Spleen (tissue), 11 donors: ENCODE results near the gene LRP1-AS. TPM values are rescaled to one million over a fixed set of nuclear protein-coding genes. Genes with fewer than 3 reads are reported as not detected.

ENCODE experiments used
- DNase-seq: peaks from one replicate; pipeline ENCODE4 v3.0.0-alpha.2; 2020
- H3K27ac ChIP-seq, 8 donors: fragments of 200-600 bp; sonication (generic) in 7 of 8; 1 replicate in 4 of 8; 2 replicates in 4 of 8; pipeline versions ENCODE4 v1.5.0 to v1.8.0; 2016 to 2021; ENCODE audit warnings: inconsistent platforms in 4 of 8, mild to moderate bottlenecking in 4 of 8, moderate library complexity in 1 of 8
- H3K27me3 ChIP-seq, 7 donors: fragments of 200-600 bp; sonication (generic) in 6 of 7; replicated peaks in 1 of 7; 1 replicate in 4 of 7; 2 replicates in 3 of 7; pipeline versions ENCODE4 v1.5.0 to v1.8.0; 2016 to 2021; ENCODE audit warnings: inconsistent platforms in 3 of 7, mild to moderate bottlenecking in 1 of 7
- H3K36me3 ChIP-seq, 6 donors: fragments of 200-600 bp; sonication (generic) in 5 of 6; 1 replicate in 4 of 6; 2 replicates in 2 of 6; pipeline versions ENCODE4 v1.5.0 to v1.8.0; 2016 to 2021; ENCODE audit warnings: inconsistent platforms in 2 of 6
- H3K4me1 ChIP-seq, 6 donors: fragments of 200-600 bp; sonication (generic) in 5 of 6; 1 replicate in 3 of 6; 2 replicates in 3 of 6; pipeline versions ENCODE4 v1.5.0 to v1.8.0; 2016 to 2021; ENCODE audit warnings: inconsistent platforms in 3 of 6
- H3K4me3 ChIP-seq, 8 donors: fragments of 200-600 bp; sonication (generic) in 7 of 8; 1 replicate in 4 of 8; 2 replicates in 4 of 8; pipeline versions ENCODE4 v1.5.0 to v1.8.0; 2016 to 2021; ENCODE audit warnings: inconsistent platforms in 4 of 8, mild to moderate bottlenecking in 4 of 8, moderate library complexity in 2 of 8
- H3K9me3 ChIP-seq, 8 donors: fragments of 200-600 bp; sonication (generic) in 7 of 8; 1 replicate in 4 of 8; 2 replicates in 4 of 8; pipeline versions ENCODE4 v1.5.0 to v1.8.0; 2016 to 2021; ENCODE audit warnings: inconsistent platforms in 4 of 8
- POLR2A ChIP-seq, 3 donors: fragments of 450-650 bp; IDR thresholded peaks; one replicate each; pipeline ENCODE4 v1.5.1; 2017; ENCODE audit warnings: antibody characterized with exemption in 3 of 3, mild to moderate bottlenecking in 1 of 3
- POLR2AphosphoS5 ChIP-seq, 3 donors: sonication (generic); formaldehyde crosslinking; IDR thresholded peaks; one replicate each; pipeline ENCODE4 v1.5.1; 2017; ENCODE audit warnings: antibody characterized with exemption in 3 of 3
- WGBS, 5 donors: extraction: QIAGEN DNeasy Blood & Tissue Kit in 3 of 5; methylation state at CpG; one replicate each; pipeline versions ENCODE4 v1.1.5 to v1.1.7; 2013 to 2018; 5-methylcytosine and 5-hydroxymethylcytosine counted together
- intact Hi-C: fragments of 100-400 bp; cut with DNase I; formaldehyde crosslinking; loops from one replicate; pipeline ENCODE4 v1.15.0; 2023; ENCODE audit warnings: low total_unique reads
- polyA plus RNA-seq, 3 donors: library from polyadenylated mRNA; stranded (reverse); fragments of 200-250 nt; gene quantifications; one replicate each; pipeline ENCODE4 v1.2.1, GENCODE V29; 2013
- total RNA-seq, 7 donors: library from RNA; depleted of rRNA in 3 of 7; stranded (reverse); fragments of >200 nt in 3 of 7; fragmentation: NEBNext Ultra II Directional in 4 of 7; extraction: Animal tissue kit (Norgen Biotek cat#: 25700) in 4 of 7; gene quantifications; one replicate each; pipeline versions ENCODE4 v1.1.0 to v1.2.1, GENCODE V29; 2016 to 2021
- TF ChIP-seq, protein P1 (sequence below), 11 experiments: fragments of 200-600 bp in 7 of 11; fragments of 450-650 bp in 4 of 11; sonication (generic) in 4 of 11; IDR thresholded peaks in 8 of 11; conservative IDR thresholded peaks in 3 of 11; 1 replicate in 7 of 11; 2 replicates in 4 of 11; pipeline versions ENCODE4 v1.4.0 to v1.8.0; 2016 to 2021; ENCODE audit warnings: antibody characterized with exemption in 11 of 11, inconsistent platforms in 4 of 11, mild to moderate bottlenecking in 1 of 11
- donor health status: healthy with polysubstance abuse.
- donor health status: DM: no; HTN: no; CAD: no; lungs with moderate emphysema.
- donor health status: DM: no; HTN: no; CAD: no.
- donor health status: Bipolar disorder and iron deficiency.
- donor health status: healthy.
- donor health status: DM: no; HTN: no; CAD: no.
- donor health status: DM: yes; HTN: yes; CAD: no.

Gene LRP1-AS
- total and polyA plus RNA-seq, 10 donors: not detected

DNA sequence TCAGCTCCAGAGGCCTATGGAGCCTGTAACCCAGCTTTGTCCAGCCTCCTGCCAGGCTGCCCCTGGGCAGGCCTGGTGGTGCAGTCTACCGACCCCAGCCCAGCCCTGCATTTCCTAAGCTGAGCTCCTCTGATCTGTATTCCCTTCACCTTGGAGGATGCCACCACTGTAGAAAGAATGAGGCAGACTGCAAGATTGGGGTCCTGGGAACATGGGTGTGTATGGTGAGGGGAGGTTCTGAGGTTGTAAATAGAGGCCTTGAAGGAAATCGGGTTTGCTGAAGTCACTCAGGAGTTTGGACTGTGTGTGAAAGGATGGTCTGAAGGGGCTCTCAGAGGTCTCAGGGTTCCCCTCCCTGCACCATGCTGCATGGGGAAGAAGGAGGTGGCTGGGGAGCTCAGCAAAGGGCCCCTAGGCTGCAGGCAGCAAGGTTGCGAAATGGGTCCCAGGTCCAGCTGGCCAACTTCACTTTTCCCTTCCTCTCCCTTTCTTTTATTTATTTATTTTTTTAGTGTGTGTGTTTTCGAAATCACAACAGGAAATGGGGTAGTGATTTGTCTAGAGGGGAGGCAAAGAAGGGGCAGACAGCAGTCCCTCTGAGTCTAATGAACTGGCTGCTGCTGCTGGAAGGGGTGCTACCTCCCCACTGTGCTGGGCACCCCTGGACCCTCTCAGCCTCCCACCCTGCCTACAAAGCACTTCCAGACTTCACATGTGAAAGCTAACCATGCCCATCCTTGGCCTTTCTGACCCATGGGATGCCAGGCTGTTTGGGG lies 1.2 kb upstream of the LRP1-AS start:
- peak overlapping the region in 7 of 8 donors; percentile 61 to 82 (median 76) for H3K27ac ChIP-seq
- H3K4me3 ChIP-seq: no peak overlapping the region
- peaks cover 31 to 90% (median 67%) of the 10 kb centered on the region in 6 donors for H3K4me1 ChIP-seq
- no peak for DNase-seq
- H3K36me3 ChIP-seq: peaks cover 0 to 44% (median 0%) of the 10 kb centered on the region in 6 donors
- 43 to 72% (median 60%) methylated on average over 4 of the region's 4 CpGs for WGBS, 5 donors
- intact Hi-C loops: no loop called here
- H3K27me3 ChIP-seq: no peaks in the 10 kb centered on the region
- TF ChIP-seq, protein P1, sequence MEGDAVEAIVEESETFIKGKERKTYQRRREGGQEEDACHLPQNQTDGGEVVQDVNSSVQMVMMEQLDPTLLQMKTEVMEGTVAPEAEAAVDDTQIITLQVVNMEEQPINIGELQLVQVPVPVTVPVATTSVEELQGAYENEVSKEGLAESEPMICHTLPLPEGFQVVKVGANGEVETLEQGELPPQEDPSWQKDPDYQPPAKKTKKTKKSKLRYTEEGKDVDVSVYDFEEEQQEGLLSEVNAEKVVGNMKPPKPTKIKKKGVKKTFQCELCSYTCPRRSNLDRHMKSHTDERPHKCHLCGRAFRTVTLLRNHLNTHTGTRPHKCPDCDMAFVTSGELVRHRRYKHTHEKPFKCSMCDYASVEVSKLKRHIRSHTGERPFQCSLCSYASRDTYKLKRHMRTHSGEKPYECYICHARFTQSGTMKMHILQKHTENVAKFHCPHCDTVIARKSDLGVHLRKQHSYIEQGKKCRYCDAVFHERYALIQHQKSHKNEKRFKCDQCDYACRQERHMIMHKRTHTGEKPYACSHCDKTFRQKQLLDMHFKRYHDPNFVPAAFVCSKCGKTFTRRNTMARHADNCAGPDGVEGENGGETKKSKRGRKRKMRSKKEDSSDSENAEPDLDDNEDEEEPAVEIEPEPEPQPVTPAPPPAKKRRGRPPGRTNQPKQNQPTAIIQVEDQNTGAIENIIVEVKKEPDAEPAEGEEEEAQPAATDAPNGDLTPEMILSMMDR (IDR thresholded peaks at IDR 0.05 in 8 of 11, conservative IDR thresholded peaks at IDR 0.05 in 3 of 11): no peak
- peak; percentile 6 to 43 (median 12) for TF ChIP-seq POLR2AphosphoS5 (IDR thresholded peaks at IDR 0.05)
- no peaks in the 10 kb centered on the region for H3K9me3 ChIP-seq

DNA sequence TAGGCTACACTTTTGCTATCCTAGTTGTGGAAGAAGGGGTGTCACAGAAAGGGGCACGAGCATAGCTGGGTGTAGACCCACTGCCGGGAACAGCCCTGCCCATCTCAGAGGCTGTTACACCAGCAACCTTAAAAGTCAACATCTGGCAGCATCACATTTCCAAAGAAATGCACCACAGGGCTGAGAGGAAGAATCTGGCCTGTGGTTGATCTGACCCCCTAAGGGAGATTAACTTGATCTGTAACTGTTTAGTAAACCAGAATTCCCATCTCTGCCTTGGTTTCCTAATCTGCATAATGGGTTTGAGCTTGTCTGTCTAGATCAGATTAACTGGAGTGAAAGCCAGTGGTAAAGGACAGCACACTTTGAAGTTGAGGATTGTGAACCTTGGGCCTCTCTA lies 1.3 kb downstream of the LRP1-AS start:
- intact Hi-C loops: no loop called here
- peaks cover 21 to 75% (median 58%) of the 10 kb centered on the region in 6 donors for H3K4me1 ChIP-seq
- H3K27ac ChIP-seq: peak overlapping the region in 4 of 8 donors; percentile 27 to 81 (median 54)
- no peaks in the 10 kb centered on the region for H3K27me3 ChIP-seq
- no peaks in the 10 kb centered on the region for H3K9me3 ChIP-seq
- no peak overlapping the region for H3K4me3 ChIP-seq
- peaks cover 0 to 65% (median 0%) of the 10 kb centered on the region in 6 donors for H3K36me3 ChIP-seq
- 50 to 77% (median 64%) methylated on average over 2 of the region's 2 CpGs for whole genome bisulfite sequencing, 5 donors
- DNase-seq: no peak
- TF ChIP-seq POLR2AphosphoS5 (IDR thresholded peaks at IDR 0.05): no peak
- no peak for TF ChIP-seq POLR2A (IDR thresholded peaks at IDR 0.05)
- TF ChIP-seq, protein P1 (IDR thresholded peaks at IDR 0.05 in 8 of 11, conservative IDR thresholded peaks at IDR 0.05 in 3 of 11): no peak

DNA sequence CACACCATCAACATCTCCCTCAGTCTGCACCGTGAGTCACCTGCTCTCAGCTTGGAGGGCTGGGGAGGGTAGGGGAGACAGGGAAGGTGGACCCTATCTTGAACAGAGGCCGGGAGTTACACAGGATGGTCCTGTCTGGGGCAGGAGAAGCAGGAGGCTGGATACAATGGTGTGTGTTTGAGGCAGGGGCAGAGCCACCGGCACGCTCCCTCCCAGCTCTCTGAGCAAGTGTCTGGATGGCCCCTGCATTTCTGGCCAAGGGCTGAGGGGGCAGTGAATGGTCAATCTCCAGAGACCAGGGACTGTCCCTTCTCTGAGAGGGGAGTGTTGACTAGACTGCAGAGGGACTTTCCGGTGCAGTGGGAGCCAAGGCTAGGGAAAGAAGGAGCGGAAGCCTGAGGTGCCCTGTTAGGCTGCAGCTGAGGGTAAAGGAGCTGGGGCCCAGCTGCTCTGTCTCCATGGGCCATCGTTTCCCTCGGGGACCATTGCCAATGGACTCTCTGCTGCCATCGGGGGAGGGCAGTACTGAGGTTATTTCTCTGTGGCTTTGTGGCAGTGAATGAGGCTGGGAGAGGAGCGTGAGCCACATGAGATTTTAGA lies 1.9 kb downstream of the LRP1-AS start:
- Histone ChIP-seq H3K9me3 (no peaks in the 10 kb centered on the region), H3K27ac (peak overlapping the region in 4 of 8 donors; percentile 27 to 81 (median 54)), H3K36me3 (peaks cover 0 to 69% (median 0%) of the 10 kb centered on the region in 6 donors), H3K4me1 (peaks cover 17 to 69% (median 53%) of the 10 kb centered on the region in 6 donors), H3K4me3 (no peak overlapping the region), H3K27me3 (no peaks in the 10 kb centered on the region)
- peak in 2 of 3 donors; percentile 34 to 53 for TF ChIP-seq POLR2AphosphoS5 (IDR thresholded peaks at IDR 0.05)
- no peak for TF ChIP-seq POLR2A (IDR thresholded peaks at IDR 0.05)
- TF ChIP-seq, protein P1 (IDR thresholded peaks at IDR 0.05 in 8 of 11, conservative IDR thresholded peaks at IDR 0.05 in 3 of 11): no peak
- intact Hi-C loops: no loop called here
- WGBS, 5 donors: 44 to 76% (median 62%) methylated on average over 7 to 10 of the region's 10 CpGs
- no peak for DNase-seq

DNA sequence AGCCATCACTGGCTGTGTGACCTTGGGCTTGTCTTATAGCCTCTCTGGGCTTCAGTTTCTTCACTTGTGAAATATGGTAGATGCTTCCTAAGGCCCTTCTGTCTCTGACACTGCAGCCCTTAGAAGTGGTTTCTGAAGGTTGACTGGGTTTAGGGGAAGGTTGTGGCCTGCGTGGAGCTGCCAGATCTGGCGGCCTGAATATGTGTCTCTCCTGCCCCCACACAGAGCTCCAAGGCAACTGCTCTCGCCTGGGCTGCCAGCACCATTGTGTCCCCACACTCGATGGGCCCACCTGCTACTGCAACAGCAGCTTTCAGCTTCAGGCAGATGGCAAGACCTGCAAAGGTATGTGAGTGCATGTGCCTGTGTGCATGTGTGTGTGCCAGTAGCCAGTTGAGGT lies 4.0 kb downstream of the LRP1-AS start:
- Histone ChIP-seq H3K27me3 (no peaks in the 10 kb centered on the region), H3K36me3 (peaks cover 0 to 80% (median 0%) of the 10 kb centered on the region in 6 donors), H3K9me3 (no peaks in the 10 kb centered on the region), H3K27ac (no peak overlapping the region), H3K4me1 (peaks cover 4 to 66% (median 44%) of the 10 kb centered on the region in 6 donors), H3K4me3 (no peak overlapping the region)
- intact Hi-C loops: no loop called here
- WGBS, 5 donors: 51 to 81% (median 66%) methylated on average over 4 of the region's 4 CpGs
- TF ChIP-seq POLR2A (IDR thresholded peaks at IDR 0.05) (no peak), POLR2AphosphoS5 (IDR thresholded peaks at IDR 0.05) (no peak)
- TF ChIP-seq, protein P1 (IDR thresholded peaks at IDR 0.05 in 8 of 11, conservative IDR thresholded peaks at IDR 0.05 in 3 of 11): no peak
- DNase-seq: no peak
